Ascending aorta (tissue), 2 donors: Measurements from ENCODE around the gene TPP2. TPM values are rescaled to one million over a fixed set of nuclear protein-coding genes. Genes with fewer than 3 reads are reported as not detected.

Source experiments
- DNase-seq, 2 donors: peaks; one replicate each; pipeline ENCODE4 v3.0.0-alpha.2; 2019; ENCODE audit warnings: low spot score in 2 of 2
- H3K27ac ChIP-seq, 2 donors: fragments of 200-600 bp; sonication (generic); one replicate each; pipeline ENCODE4 v1.5.1; 2016 to 2017; ENCODE audit warnings: mild to moderate bottlenecking in 1 of 2
- H3K27me3 ChIP-seq: fragments of 200-600 bp; sonication (generic); one replicate; pipeline ENCODE4 v1.5.1; 2017
- H3K36me3 ChIP-seq, 2 donors: fragments of 200-600 bp; sonication (generic); one replicate each; pipeline ENCODE4 v1.5.1; 2016
- H3K4me1 ChIP-seq, 2 donors: fragments of 200-600 bp; sonication (generic); one replicate each; pipeline ENCODE4 v1.5.1; 2016 to 2017; ENCODE audit warnings: mild to moderate bottlenecking in 1 of 2
- H3K4me3 ChIP-seq, 2 donors: fragments of 200-600 bp; sonication (generic); one replicate each; pipeline ENCODE4 v1.5.1; 2016 to 2017; ENCODE audit warnings: mild to moderate bottlenecking in 1 of 2
- H3K9me3 ChIP-seq, 2 donors: fragments of 200-600 bp; sonication (generic); one replicate each; pipeline ENCODE4 v1.5.1; 2016
- intact Hi-C: fragments of 100-400 bp; cut with DNase I; formaldehyde crosslinking; loops from one replicate; pipeline ENCODE4 v1.15.1; 2023
- total RNA-seq: library from RNA; depleted of rRNA; stranded (reverse); fragments of >200 nt; gene quantifications from one replicate; pipeline ENCODE4 v1.1.0, GENCODE V29; 2016
- TF ChIP-seq, protein P1 (sequence below), 3 experiments: fragments of 200-600 bp in 2 of 3; fragments of 450-650 bp in 1 of 3; sonication (generic) in 2 of 3; IDR thresholded peaks; one replicate each; pipeline ENCODE4 v1.5.1; 2016 to 2019; ENCODE audit warnings: antibody characterized with exemption in 3 of 3, mild to moderate bottlenecking in 1 of 3, moderate library complexity in 1 of 3

The TPP2 gene
- total RNA-seq, 1 donor from 2014 or later, result 21.4 TPM

DNA sequence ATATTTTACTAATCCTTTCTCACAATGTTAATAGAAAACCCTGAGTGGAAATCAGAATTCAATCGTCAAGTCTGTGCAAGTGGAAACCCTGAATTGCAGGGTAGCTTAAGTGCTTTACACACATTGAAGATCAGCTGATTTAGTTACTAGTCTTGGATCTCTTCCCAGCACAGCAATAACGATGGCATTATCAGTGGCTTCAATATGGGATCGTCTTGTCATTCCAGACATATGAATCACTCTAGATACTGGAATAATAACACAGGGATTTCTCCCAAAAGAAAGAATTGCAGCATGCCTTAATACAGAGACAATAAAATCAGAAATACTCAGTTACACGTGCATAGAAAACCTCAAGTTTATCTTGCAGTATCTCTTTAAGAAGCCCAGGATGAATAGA, 110.7 kb downstream of the TPP2 start:
- H3K27me3 ChIP-seq, result no peaks in the 10 kb centered on the region
- H3K36me3 ChIP-seq, result no peaks in the 10 kb centered on the region
- H3K9me3 ChIP-seq, result no peaks in the 10 kb centered on the region
- intact Hi-C loops, result no loop called here
- TF ChIP-seq, protein P1, sequence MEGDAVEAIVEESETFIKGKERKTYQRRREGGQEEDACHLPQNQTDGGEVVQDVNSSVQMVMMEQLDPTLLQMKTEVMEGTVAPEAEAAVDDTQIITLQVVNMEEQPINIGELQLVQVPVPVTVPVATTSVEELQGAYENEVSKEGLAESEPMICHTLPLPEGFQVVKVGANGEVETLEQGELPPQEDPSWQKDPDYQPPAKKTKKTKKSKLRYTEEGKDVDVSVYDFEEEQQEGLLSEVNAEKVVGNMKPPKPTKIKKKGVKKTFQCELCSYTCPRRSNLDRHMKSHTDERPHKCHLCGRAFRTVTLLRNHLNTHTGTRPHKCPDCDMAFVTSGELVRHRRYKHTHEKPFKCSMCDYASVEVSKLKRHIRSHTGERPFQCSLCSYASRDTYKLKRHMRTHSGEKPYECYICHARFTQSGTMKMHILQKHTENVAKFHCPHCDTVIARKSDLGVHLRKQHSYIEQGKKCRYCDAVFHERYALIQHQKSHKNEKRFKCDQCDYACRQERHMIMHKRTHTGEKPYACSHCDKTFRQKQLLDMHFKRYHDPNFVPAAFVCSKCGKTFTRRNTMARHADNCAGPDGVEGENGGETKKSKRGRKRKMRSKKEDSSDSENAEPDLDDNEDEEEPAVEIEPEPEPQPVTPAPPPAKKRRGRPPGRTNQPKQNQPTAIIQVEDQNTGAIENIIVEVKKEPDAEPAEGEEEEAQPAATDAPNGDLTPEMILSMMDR (IDR thresholded peaks at IDR 0.05), result no peak
- H3K4me3 ChIP-seq, result no peak overlapping the region
- no peaks in the 10 kb centered on the region for H3K4me1 ChIP-seq
- no peak overlapping the region for H3K27ac ChIP-seq
- DNase-seq, result no peak

DNA sequence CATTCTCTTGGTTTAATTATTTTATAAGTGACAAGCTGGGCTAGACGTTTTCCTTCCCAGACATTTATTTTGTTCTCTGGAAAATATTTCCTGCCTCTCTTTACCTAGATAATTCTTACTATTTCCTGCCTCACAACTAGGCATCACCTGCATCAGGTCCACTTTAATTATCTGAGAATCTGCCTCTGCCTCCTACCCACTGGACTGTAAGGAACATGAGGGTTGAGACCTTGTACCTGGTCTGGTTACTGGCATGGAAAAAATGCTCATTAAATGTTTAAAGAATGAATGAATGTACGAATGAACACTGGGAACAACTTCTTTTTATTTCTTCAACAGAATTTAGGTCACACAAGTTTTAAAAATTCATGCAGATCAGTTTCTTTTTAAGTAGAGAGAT, 111.4 kb downstream of the TPP2 start:
- TF ChIP-seq, protein P1 (IDR thresholded peaks at IDR 0.05), result no peak
- H3K36me3 ChIP-seq, result no peaks in the 10 kb centered on the region
- H3K27ac ChIP-seq, result no peak overlapping the region
- no peak overlapping the region for H3K4me3 ChIP-seq
- H3K27me3 ChIP-seq, result no peaks in the 10 kb centered on the region
- no peaks in the 10 kb centered on the region for H3K4me1 ChIP-seq
- DNase-seq, result no peak
- no peaks in the 10 kb centered on the region for H3K9me3 ChIP-seq
- intact Hi-C loops, result no loop called here

DNA sequence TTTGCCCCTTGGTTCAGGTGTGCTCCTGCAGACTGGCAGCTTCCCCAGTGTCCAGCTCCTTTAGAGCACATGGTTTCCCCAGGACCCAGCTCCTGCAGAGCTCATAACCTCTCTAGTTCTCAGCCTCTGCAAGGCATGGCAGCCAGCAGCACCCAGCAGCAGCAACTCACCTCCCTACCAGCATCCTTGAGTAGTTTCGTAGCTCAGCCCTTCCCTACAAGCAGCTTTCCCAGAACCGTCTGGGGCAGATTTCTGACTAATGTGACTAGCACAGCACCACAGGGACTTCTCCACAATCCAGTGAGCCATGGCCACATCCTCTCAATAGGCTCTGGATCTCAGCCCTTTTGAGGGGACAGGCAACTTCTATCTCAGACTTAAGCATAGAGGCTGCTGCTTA, 112.2 kb downstream of the TPP2 start:
- TF ChIP-seq, protein P1 (IDR thresholded peaks at IDR 0.05), result no peak
- H3K27me3 ChIP-seq, result no peaks in the 10 kb centered on the region
- intact Hi-C loops, result no loop called here
- H3K27ac ChIP-seq, result no peak overlapping the region
- no peak for DNase-seq
- no peaks in the 10 kb centered on the region for H3K9me3 ChIP-seq
- H3K4me3 ChIP-seq, result no peak overlapping the region
- no peaks in the 10 kb centered on the region for H3K36me3 ChIP-seq
- no peaks in the 10 kb centered on the region for H3K4me1 ChIP-seq

DNA sequence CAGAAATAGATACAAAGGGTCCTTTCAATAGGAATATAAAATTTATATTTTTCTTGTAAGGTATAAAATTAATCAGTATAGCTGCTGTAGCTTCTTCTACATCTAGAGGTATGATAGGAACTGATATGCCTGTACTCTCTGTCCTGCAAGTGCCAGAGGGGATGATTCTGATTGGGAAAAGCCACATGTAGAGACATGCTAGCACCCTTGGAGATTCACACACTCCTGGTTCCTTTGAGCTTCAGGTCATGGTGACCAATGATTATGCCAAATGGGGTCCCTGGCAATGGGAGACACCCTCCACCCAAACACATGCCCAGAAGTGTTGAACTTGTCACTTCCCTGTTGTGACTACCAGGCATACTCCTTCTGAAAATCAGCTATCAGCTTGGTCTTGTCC, 112.8 kb downstream of the TPP2 start:
- intact Hi-C loops, result no loop called here
- H3K36me3 ChIP-seq, result no peaks in the 10 kb centered on the region
- no peak for DNase-seq
- H3K27me3 ChIP-seq, result no peaks in the 10 kb centered on the region
- H3K4me3 ChIP-seq, result no peak overlapping the region
- no peak overlapping the region for H3K27ac ChIP-seq
- H3K4me1 ChIP-seq, result no peaks in the 10 kb centered on the region
- no peaks in the 10 kb centered on the region for H3K9me3 ChIP-seq
- TF ChIP-seq, protein P1 (IDR thresholded peaks at IDR 0.05), result no peak

DNA sequence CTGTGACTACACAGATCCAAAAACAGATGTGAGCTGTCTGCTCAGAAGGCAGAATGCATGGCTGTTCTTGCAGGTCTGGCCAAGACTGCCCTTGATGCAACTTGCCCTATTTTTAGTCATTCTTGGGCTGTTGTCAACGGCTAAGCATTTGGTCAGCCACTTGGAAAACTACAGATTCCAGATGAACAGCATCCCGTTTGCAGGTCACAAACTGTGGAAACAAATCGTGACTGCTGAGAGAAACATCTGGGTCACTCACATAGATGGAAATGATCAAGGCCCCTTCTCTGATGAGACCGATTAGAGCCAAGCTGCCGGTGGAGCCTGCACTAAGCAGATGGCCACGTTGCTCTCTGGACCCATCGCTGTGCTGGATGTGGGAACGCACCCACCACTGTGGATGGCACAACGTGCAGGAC, 113.5 kb downstream of the TPP2 start:
- intact Hi-C loops, result no loop called here
- Histone ChIP-seq H3K9me3 (no peaks in the 10 kb centered on the region), H3K27me3 (no peaks in the 10 kb centered on the region), H3K4me1 (no peaks in the 10 kb centered on the region), H3K27ac (no peak overlapping the region), H3K4me3 (no peak overlapping the region), H3K36me3 (no peaks in the 10 kb centered on the region)
- no peak for DNase-seq
- TF ChIP-seq, protein P1 (IDR thresholded peaks at IDR 0.05), result no peak

DNA sequence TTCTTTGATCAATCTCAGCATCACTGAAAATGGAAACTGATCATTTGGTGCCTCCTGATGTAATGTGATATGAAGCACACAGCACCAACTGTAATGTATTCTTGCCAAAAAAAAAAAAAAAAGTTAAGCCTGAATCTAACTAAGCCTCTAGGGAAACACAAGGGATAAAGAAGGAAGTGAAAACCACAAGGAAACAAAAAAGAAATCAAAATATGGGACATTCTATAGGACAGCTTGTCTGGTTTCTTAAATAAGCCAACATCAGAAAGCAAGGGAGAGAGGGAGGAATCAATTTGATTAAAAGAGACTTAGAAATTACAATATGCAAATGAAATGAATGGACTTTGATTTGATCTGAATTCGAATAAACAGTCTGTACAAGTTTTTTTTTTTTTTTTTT, 118.7 kb downstream of the TPP2 start:
- Histone ChIP-seq H3K36me3 (no peaks in the 10 kb centered on the region), H3K27ac (no peak overlapping the region), H3K4me1 (no peaks in the 10 kb centered on the region), H3K9me3 (no peaks in the 10 kb centered on the region), H3K4me3 (no peak overlapping the region), H3K27me3 (no peaks in the 10 kb centered on the region)
- TF ChIP-seq, protein P1 (IDR thresholded peaks at IDR 0.05), result no peak
- no peak for DNase-seq
- intact Hi-C loops, result no loop called here
